Stimulated activated naive CD8-positive, alpha-beta T cell treated with anti-CD3 and anti-CD28 coated beads, Interleukin-15, amount 100 ng/mL, for 72 hours (primary cell): Measurements from ENCODE around the gene ELL2.
"Not testable (repeated sequence)": the region's sequence is repeated elsewhere in the genome, so short reads cannot be mapped to it uniquely, and the experiment has no call there.

Source experiments
- ATAC-seq: fragments of 150-1000 bp; cut with Tn5 transposase; 2 replicates; pipeline ENCODE4 v1.10.0; 2021; ENCODE audit warnings: mild to moderate bottlenecking, moderate library complexity
- DNase-seq, 2 donors: peaks; one replicate each; pipeline ENCODE4 v3.0.0; 2021 to 2022
- H3K27ac Mint-ChIP-seq, 2 donors: one replicate each; pipeline ENCODE4 v1.8.0; 2022; ENCODE audit warnings: mild to moderate bottlenecking in 2 of 2, mixed read lengths in 2 of 2, moderate library complexity in 2 of 2
- H3K27me3 Mint-ChIP-seq: one replicate; pipeline ENCODE4 v1.8.0; 2022; ENCODE audit warnings: mixed read lengths
- H3K4me1 Mint-ChIP-seq: one replicate; pipeline ENCODE4 v1.8.0; 2022; ENCODE audit warnings: mild to moderate bottlenecking, mixed read lengths
- H3K4me3 Mint-ChIP-seq, 2 donors: one replicate each; pipeline ENCODE4 v1.8.0; 2022; ENCODE audit warnings: mild to moderate bottlenecking in 2 of 2, mixed read lengths in 2 of 2, moderate library complexity in 1 of 2
- H3K9me3 Mint-ChIP-seq, 2 donors: one replicate each; pipeline ENCODE4 v1.8.0; 2022; ENCODE audit warnings: mixed read lengths in 2 of 2

ELL2 gene

DNA sequence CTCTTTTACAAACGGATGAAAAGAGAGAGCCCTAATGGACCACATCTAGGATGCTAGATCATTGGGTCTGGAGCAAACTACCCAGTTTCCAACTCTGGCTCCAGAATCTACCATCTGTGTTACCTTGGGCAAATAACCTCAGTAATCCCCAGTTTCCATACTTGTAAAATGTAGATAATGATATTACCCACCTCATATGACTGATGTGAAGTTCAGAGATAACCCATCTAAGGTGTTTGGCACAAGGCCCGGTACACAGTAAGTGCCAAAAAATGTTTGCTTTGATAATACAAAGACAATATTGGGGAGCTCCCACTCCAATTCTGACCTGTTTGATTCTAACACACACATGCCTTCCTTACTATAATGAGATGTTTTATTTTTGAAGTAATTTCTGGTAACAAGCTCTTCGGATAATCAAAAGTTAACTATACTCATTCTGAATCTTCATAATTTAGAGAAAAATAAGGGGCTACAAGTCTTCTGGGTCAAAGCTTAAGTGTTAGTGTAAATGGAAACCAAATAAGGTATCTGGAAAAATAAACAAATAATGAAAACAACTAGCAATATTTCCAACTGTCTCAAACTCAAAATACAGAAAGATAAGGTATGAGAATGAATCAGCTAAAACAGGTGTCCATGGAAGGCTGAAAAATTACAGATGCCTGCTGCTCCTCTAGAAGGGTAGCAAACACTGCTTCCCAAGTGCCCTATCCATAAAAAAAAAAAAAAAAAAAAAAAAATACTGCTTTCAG, 30.4 kb downstream of the ELL2 start:
- peaks cover 44% of the 10 kb centered on the region for H3K4me1 Mint-ChIP-seq
- no peak overlapping the region for H3K27ac Mint-ChIP-seq
- DNase-seq (no peak), ATAC-seq (no peak)
- H3K9me3 Mint-ChIP-seq = no peaks in the 10 kb centered on the region
- no peaks in the 10 kb centered on the region for H3K27me3 Mint-ChIP-seq
- no peak overlapping the region for H3K4me3 Mint-ChIP-seq

DNA sequence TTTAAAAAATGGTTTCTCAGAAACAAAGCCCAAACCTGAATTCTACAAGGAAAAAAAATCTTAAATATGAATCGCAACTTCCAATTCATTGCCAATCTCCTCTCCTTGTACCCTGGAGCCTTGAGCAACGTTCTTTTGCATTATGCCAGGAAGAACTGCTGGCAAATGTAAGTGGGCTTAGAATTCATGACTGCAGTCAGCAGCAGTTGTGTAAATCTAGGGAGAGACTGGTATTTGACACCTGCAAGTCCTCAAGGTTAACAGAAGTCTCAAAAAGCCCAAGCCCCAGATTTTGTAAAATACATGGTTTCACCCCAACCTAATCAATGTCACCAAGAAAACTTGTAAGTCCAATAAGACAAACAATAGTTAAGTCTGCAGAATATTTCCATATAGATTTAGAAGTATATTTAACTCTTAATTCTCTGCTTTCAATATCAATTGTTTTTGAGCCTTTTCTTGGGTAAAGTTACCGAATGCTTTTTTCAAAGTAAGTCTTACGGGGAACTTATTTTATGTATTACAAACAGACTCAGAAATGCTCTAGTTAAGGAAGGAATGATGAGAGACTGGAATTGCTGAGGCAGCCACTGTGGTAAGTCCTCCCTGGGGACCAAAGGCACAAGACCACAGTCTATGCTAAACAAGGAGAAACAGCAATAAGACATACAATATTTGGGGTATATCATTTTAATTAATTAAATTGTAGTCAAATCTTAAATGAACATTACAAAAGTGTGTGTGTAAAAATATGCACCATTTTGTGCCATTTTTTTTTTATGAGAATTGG, 31.3 kb downstream of the ELL2 start:
- no peak for ATAC-seq
- no peak overlapping the region for H3K4me3 Mint-ChIP-seq
- DNase-seq = no peak
- H3K27me3 Mint-ChIP-seq = no peaks in the 10 kb centered on the region
- no peak overlapping the region for H3K27ac Mint-ChIP-seq
- no peaks in the 10 kb centered on the region for H3K9me3 Mint-ChIP-seq
- H3K4me1 Mint-ChIP-seq = peaks cover 44% of the 10 kb centered on the region

DNA sequence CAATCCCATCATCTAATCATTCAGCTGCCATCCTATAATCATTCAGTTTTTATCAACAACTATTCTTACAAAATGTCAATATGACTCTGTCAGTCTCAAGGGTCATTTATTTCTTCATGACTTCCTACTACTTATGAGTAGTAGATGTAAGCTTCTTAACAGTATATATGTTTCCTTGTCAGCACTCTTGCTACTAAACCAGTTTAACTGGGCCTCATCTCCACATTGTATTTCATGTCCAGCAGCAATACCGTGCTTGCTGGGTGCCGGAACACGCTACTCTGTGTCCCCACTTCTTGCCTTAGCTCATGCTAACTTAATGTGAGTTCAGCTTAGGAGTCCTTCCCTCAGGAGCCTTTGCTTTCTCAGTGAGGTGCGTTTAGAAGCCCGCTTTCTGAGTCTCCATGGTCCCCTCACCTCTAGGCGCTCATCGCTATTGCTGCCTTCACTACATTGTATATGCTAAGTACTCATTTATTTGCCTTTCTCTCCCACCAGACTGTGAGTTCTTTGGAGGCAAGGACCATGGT, 32.9 kb downstream of the ELL2 start:
- H3K4me3 Mint-ChIP-seq = peak overlapping the region; percentile 2 to 64
- no peaks in the 10 kb centered on the region for H3K9me3 Mint-ChIP-seq
- DNase-seq = no peak
- H3K27ac Mint-ChIP-seq = peak overlapping the region; percentile 49 to 88
- no peak for ATAC-seq
- H3K27me3 Mint-ChIP-seq = no peaks in the 10 kb centered on the region
- peaks cover 35% of the 10 kb centered on the region for H3K4me1 Mint-ChIP-seq

DNA sequence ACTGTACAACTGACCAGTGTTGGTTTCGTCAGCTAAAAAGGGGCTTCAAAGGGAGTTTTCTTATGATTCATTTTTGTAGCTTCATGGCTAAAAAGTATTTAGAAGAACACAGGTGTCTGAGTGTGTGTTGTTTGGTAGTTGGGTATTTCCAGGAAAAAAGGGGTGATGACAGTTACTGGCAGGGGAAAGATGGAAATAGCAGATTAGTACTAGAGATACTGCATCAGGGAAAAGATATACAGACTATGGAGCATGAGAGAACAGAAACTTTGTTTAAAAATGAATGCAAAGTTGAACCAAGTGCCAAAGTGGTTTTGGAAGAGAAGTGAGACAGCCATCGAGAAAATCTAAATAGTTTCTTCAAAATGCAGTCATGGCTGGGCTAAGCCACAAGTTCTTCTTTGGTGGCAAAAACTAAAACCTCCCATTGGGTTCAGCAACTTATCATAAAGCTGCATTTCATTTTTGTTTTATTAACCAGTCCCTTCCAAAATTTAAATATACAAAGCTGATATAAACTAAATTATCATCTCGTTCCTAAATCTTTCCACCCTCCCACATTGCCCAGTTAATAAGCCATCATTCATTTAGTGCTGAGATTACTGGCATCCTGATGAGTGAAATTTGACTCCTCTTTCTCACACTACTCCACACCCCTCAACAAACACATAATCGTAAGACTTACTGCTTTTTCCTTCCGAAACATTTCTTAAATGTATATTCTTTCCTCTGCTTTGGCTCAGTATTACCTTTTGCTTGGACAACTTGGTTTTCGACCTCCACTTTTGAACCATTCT, 33.5 kb downstream of the ELL2 start:
- peak; percentile 90 for ATAC-seq
- H3K27ac Mint-ChIP-seq = peak overlapping the region; percentile 49 to 88
- H3K4me1 Mint-ChIP-seq = peaks cover 37% of the 10 kb centered on the region
- DNase-seq = peak in 1 of 2 donors; percentile 13
- no peaks in the 10 kb centered on the region for H3K9me3 Mint-ChIP-seq
- H3K4me3 Mint-ChIP-seq = peak overlapping the region; percentile 3 to 64
- H3K27me3 Mint-ChIP-seq = no peaks in the 10 kb centered on the region

DNA sequence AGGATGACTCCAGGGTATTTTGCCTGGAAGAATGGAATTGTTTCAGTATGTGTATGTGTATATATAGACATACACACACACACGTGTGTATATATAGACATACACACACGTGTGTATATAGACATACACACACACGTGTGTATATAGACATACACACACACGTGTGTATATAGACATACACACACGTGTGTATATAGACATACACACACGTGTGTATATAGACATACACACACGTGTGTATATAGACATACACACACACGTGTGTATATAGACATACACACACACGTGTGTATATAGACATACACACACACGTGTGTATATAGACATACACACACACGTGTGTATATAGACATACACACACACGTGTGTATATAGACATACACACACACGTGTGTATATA, 34.4 kb downstream of the ELL2 start:
- not testable (repeated sequence) for ATAC-seq, H3K9me3 Mint-ChIP-seq, DNase-seq, H3K27ac Mint-ChIP-seq, H3K27me3 Mint-ChIP-seq
- Mint-ChIP-seq H3K4me1 (peaks cover 37% of the 10 kb centered on the region), H3K4me3 (peak overlapping the region in 1 of 2 donors; percentile 20)

DNA sequence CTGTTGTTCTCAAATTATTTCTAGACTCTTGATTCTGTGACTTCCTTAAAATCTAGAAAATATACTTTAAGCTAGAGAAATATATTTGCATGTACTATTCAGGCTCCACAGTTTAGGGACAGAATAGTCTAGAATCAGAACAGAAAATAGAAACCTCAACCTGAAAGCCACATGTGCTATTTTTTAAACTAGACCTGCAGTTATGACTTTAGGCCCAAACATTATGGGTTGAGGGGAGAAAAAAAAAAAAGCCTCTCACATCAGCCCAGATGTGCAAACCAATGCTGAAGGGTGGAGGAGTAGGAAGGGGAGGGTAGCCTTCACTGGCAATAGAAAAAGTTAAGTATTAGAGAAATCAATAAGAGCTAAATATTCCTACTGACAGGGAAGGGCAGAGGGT, 35.7 kb downstream of the ELL2 start:
- ATAC-seq (peak; percentile 55), DNase-seq (no peak)
- Mint-ChIP-seq H3K27me3 (no peaks in the 10 kb centered on the region), H3K4me3 (peak overlapping the region; percentile 2 to 58), H3K9me3 (no peaks in the 10 kb centered on the region), H3K4me1 (peaks cover 42% of the 10 kb centered on the region), H3K27ac (no peak overlapping the region)

DNA sequence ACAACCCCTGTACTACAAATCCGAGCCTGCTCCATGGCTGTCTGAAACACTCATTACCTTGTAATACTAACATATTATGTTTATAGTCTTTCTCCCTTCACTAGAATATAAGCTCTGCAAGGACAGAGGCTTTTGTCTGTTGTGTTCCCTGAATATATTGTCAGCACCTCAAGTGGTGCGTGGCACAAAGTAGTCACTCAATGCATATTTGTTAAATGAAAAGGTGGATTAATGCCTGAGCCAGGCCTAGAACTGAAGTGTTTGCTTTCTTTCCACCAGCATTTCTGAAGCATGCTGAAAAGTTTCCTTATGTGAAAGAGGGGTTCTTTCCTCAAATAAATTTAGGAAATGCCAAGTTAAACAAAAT, 36.3 kb downstream of the ELL2 start:
- H3K4me1 Mint-ChIP-seq = peaks cover 42% of the 10 kb centered on the region
- H3K27ac Mint-ChIP-seq = no peak overlapping the region
- DNase-seq (no peak), ATAC-seq (no peak)
- H3K27me3 Mint-ChIP-seq = no peaks in the 10 kb centered on the region
- H3K4me3 Mint-ChIP-seq = no peak overlapping the region
- no peaks in the 10 kb centered on the region for H3K9me3 Mint-ChIP-seq

DNA sequence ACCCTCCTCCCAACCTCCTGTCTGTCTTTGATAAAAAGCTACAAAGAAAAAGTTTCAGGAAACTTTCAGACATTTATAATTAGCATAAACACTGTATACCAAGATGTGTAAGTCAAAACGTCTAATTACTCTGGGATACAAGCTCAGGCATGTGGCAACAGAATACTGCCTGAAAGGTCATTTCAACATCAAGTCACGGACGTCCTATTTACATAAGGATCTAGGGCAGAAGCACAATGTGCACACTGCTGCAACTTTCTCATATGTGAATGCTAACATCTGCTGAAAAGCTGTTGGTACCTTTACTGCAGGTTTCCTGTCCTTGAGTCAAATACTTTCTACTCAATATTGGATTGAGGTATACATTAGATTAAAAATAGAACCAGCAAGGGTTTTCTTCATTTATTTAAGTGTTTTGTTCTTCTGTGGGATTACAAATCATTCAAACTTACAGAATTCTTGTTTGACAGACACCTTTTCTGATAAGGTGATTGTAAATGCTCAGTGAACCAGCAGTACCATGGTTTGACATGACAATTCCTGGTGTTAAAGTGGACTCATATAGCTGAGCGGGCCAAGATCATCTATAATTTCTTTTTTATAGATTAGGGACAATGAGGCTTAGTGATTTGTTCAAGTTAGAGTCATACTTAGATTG, 36.8 kb downstream of the ELL2 start:
- no peaks in the 10 kb centered on the region for H3K9me3 Mint-ChIP-seq
- H3K4me1 Mint-ChIP-seq = peaks cover 42% of the 10 kb centered on the region
- no peaks in the 10 kb centered on the region for H3K27me3 Mint-ChIP-seq
- DNase-seq = no peak
- no peak overlapping the region for H3K27ac Mint-ChIP-seq
- no peak for ATAC-seq
- H3K4me3 Mint-ChIP-seq = no peak overlapping the region

DNA sequence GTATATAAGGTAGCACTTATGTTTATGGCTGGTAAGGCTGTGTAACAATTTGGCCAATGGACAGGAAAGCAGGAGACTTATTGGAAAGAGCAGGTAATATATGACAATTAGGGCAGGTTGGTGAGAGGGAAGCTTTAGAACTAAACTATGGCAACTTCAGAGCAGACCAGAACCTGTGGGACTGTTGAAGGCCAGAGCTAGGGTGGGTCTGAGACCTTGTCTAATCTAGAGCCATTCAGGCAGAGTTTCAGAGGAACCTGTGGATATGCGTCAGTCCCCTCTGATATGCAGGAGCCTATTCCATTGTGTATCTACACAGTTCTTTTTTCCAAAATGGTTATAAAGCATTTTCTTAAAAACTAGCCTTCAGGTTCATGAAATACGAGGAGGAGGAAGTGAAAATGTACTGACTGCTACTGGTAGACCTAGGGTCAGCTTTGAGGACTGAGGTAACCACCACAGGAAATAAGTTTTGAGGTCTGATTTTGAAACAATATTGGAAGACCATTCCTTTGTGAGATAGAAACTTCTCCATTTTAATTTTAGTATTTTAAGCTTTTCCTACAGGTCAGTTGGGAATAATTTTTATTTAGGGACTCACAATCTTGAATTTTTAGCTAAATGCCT, 37.6 kb downstream of the ELL2 start:
- ATAC-seq (no peak), DNase-seq (no peak)
- Mint-ChIP-seq H3K27me3 (no peaks in the 10 kb centered on the region), H3K27ac (no peak overlapping the region), H3K9me3 (no peaks in the 10 kb centered on the region), H3K4me3 (no peak overlapping the region), H3K4me1 (peaks cover 38% of the 10 kb centered on the region)

DNA sequence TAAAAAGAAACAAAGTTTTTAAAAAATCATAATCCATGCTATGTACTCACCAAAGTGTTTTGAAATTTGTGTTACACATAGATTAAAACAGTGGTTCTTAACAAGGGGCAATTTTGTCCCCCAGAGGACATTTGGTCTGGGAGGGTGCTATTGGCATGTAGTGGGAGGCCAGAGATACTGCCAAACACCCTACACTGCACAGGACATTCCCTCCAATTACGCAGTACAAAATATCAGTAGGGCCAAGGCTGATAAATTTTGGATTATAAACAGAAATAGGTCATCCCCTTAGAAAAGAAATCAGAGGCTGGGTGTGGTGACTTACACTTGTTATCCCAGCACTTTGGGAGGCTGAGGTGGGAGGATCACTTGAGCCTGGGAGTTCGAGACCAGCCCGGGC, 38.9 kb downstream of the ELL2 start:
- Mint-ChIP-seq H3K9me3 (no peaks in the 10 kb centered on the region), H3K4me3 (no peak overlapping the region), H3K27ac (no peak overlapping the region), H3K27me3 (no peaks in the 10 kb centered on the region), H3K4me1 (peaks cover 31% of the 10 kb centered on the region)
- no peak for ATAC-seq
- no peak for DNase-seq

DNA sequence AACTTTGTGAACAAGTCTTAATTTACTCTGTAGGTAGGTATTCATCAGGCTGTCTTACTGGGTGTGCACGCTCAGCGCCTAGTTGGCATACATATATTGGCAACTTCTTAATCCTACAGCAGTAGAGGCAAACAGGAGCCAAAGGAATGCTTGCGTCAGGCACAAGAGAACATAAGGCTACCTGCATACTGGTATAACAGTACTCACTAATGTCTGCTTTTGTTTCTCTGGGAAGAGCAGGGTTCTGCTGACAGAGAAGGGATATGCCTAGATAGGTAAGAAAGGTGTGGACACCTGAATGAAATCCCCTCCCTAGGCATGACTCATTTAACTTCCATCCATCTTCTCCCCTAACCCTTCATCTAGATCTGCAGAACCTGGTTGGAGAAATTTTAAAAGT, 40.1 kb downstream of the ELL2 start:
- Mint-ChIP-seq H3K4me3 (no peak overlapping the region), H3K27ac (no peak overlapping the region), H3K27me3 (no peaks in the 10 kb centered on the region), H3K9me3 (no peaks in the 10 kb centered on the region), H3K4me1 (peaks cover 29% of the 10 kb centered on the region)
- DNase-seq (no peak), ATAC-seq (no peak)

DNA sequence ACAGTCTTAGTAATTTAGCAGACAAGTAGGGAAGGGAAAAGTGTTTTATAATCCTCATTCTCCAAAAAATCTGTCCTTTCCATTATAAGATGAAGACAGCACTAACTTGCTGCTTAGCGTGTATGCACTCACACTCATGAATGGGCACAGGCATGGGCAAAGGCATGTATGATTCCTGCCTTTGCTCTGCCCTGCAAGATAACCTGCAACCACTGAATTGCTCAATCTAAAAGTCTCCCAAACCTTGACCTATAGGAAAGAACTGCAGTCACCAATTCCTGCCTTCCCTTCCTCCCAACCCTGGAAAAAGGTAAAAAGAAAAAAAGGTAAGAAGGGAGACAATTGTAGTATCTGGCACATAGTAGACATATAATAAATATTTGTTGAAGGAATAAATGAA, 40.8 kb downstream of the ELL2 start:
- no peak for DNase-seq
- no peak overlapping the region for H3K4me3 Mint-ChIP-seq
- H3K9me3 Mint-ChIP-seq = no peaks in the 10 kb centered on the region
- H3K4me1 Mint-ChIP-seq = peaks cover 30% of the 10 kb centered on the region
- no peak for ATAC-seq
- no peaks in the 10 kb centered on the region for H3K27me3 Mint-ChIP-seq
- H3K27ac Mint-ChIP-seq = no peak overlapping the region

DNA sequence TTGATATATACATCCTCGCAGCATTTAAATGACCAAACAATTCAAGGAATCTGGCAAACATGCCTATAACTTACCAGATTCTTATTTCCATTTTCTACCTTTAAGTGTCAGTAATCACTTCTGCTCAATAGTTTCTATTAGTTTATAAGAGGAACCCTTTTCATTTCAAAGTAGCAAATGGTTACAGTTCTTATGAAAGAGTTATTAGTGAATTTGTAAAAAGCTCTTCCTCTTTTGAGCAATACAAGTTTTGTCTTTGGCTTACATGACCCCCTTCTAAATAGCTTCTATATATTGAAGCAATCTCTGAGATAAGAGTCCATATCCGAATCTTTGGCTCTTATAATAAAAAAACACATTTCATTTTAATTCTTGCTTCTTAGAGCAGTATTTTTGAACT, 42.0 kb downstream of the ELL2 start:
- H3K4me3 Mint-ChIP-seq = no peak overlapping the region
- no peaks in the 10 kb centered on the region for H3K27me3 Mint-ChIP-seq
- ATAC-seq (no peak), DNase-seq (no peak)
- H3K4me1 Mint-ChIP-seq = peaks cover 35% of the 10 kb centered on the region
- no peak overlapping the region for H3K27ac Mint-ChIP-seq
- no peaks in the 10 kb centered on the region for H3K9me3 Mint-ChIP-seq

DNA sequence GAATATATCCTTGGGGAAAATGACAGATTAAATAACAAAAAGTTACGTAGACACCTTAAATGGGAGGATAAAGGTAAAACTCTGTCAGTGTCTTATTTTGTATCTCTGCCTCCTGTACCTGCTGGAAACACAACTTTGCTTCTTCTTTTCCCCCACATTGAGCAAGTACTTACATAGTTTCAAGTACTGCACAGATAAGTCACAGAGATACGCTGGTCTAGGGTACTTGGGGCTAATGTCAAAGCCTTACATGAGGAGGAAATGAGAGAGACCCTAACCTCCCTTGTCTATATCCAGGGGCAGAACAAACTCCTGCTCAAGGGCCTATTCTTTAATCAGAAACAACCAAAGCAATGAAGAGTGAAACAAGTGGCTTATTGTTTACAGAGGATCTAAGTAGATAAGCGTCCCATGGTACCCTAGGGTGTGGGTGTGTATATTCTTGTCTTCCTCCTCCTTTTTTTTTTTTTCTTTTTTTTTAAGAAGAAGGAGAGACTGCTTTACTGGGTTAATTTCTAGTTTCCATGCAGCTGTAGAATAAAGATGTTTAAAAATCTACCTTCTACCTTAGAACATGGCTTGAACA, 43.1 kb downstream of the ELL2 start:
- H3K9me3 Mint-ChIP-seq = no peaks in the 10 kb centered on the region
- no peak overlapping the region for H3K27ac Mint-ChIP-seq
- no peaks in the 10 kb centered on the region for H3K27me3 Mint-ChIP-seq
- ATAC-seq (no peak), DNase-seq (no peak)
- H3K4me3 Mint-ChIP-seq = no peak overlapping the region
- peaks cover 29% of the 10 kb centered on the region for H3K4me1 Mint-ChIP-seq

DNA sequence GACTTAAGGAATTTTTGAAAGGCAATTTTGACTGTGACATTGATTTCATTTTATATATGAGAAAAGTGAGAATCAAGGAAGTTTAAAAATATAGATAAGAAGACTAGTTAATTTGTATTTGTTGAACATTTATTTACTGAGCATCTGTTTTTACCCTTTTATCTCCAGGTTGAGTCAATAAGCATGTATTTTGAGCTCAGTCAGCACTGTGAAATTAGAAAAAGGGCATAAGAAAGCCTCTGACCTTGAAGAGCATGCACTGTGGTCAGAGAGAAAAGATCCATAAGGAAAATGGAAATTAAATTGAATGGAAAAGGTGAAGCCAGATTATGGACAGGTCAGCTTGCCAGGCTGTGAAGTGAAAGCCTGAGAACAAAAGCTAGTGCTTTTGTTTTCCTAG, 44.4 kb downstream of the ELL2 start:
- Mint-ChIP-seq H3K4me1 (peaks cover 27% of the 10 kb centered on the region), H3K4me3 (no peak overlapping the region)

More for the DNA sequence above, 44.4 kb downstream of the ELL2 start:
- DNase-seq (no peak), ATAC-seq (no peak)
- no peaks in the 10 kb centered on the region for H3K27me3 Mint-ChIP-seq
- no peaks in the 10 kb centered on the region for H3K9me3 Mint-ChIP-seq
- H3K27ac Mint-ChIP-seq = no peak overlapping the region
